ENCODE results near the gene OR1L4. TPM values are rescaled to one million over a fixed set of nuclear protein-coding genes. Genes with fewer than 3 reads are reported as not detected.

The OR1L4 gene
- total RNA-seq, 1 experiment from 2014 or later: not detected

GRCh38 chr9:122754825-122755224, 31.0 kb downstream of the OR1L4 start:
- BruUV-seq (replicated peaks): no TSS peak
- Histone ChIP-seq H3K4me1 (ENCODE audit: insufficient read depth, low read length, poor library complexity, severe bottlenecking) (no peaks in the 10 kb centered on the region), H3K27me3 (replicated peaks; ENCODE audit: insufficient read depth, low read depth, low read length, poor library complexity) (peaks cover 4% of the 10 kb centered on the region), H3K4me3 (ENCODE audit: low read depth, low read length, poor library complexity, severe bottlenecking) (no peak overlapping the region), H3K27ac (ENCODE audit: low read depth, low read length, poor library complexity, severe bottlenecking) (no peak overlapping the region), H3K9me3 (ENCODE audit: low read depth, low read length, poor library complexity, severe bottlenecking) (peaks cover 8% of the 10 kb centered on the region), H3K36me3 (ENCODE audit: insufficient read depth, low read length, poor library complexity, severe bottlenecking) (no peaks in the 10 kb centered on the region)
- DNase-seq (ENCODE audit: low spot score): no peak
- CTCF ChIA-PET: no interaction called here
- POLR2A ChIA-PET (ENCODE audit: low non-redundant PET): no interaction called here
- TF ChIP-seq CTCF (conservative IDR thresholded peaks at IDR 0.05; ENCODE audit: low read depth, low read length) (no peak), EZH2 (IDR thresholded peaks at IDR 0.05; ENCODE audit: borderline replicate concordance, low read depth, low read length, poor library complexity, severe bottlenecking) (no peak)
- intact Hi-C loops (cut with micrococcal nuclease; ENCODE audit: unreplicated experiment): no loop called here

GRCh38 chr9:122767817-122768216, 44.0 kb downstream of the OR1L4 start:
- H3K4me1 ChIP-seq (ENCODE audit: insufficient read depth, low read length, poor library complexity, severe bottlenecking): no peaks in the 10 kb centered on the region
- H3K27ac ChIP-seq (ENCODE audit: low read depth, low read length, poor library complexity, severe bottlenecking): no peak overlapping the region
- DNase-seq (ENCODE audit: low spot score): no peak
- no peak overlapping the region for H3K4me3 ChIP-seq (ENCODE audit: low read depth, low read length, poor library complexity, severe bottlenecking)
- POLR2A ChIA-PET (ENCODE audit: low non-redundant PET): no interaction called here
- CTCF ChIA-PET: no interaction called here
- no peaks in the 10 kb centered on the region for H3K9me3 ChIP-seq (ENCODE audit: low read depth, low read length, poor library complexity, severe bottlenecking)
- H3K36me3 ChIP-seq (ENCODE audit: insufficient read depth, low read length, poor library complexity, severe bottlenecking): no peaks in the 10 kb centered on the region
- H3K27me3 ChIP-seq (replicated peaks; ENCODE audit: insufficient read depth, low read depth, low read length, poor library complexity): no peaks in the 10 kb centered on the region
- TF ChIP-seq CTCF (conservative IDR thresholded peaks at IDR 0.05; ENCODE audit: low read depth, low read length) (no peak), EZH2 (IDR thresholded peaks at IDR 0.05; ENCODE audit: borderline replicate concordance, low read depth, low read length, poor library complexity, severe bottlenecking) (no peak)
- intact Hi-C loops (cut with micrococcal nuclease; ENCODE audit: unreplicated experiment): no loop called here
- BruUV-seq (replicated peaks): no TSS peak

Other genes starting within 250 kb of the OR1L4 start
- not detected in 2 replicates for gene OR1J1, start 246.1 kb upstream of the OR1L4 start, total RNA-seq (2021)
- gene OR1J2, start 213.2 kb upstream of the OR1L4 start, total RNA-seq (2021): not detected in 2 replicates
- gene OR1J4, start 204.8 kb upstream of the OR1L4 start, total RNA-seq (2021): not detected in 2 replicates
- not detected in 2 replicates for gene OR1N1, start 196.7 kb upstream of the OR1L4 start, total RNA-seq (2021)
- gene OR1N2, start 170.9 kb upstream of the OR1L4 start, total RNA-seq (2021): not detected in 2 replicates
- gene OR1L8, start 140.6 kb upstream of the OR1L4 start, total RNA-seq (2021): not detected in 2 replicates
- gene OR1Q1, start 109.3 kb upstream of the OR1L4 start, total RNA-seq (2021): not detected in 2 replicates
- not detected in 2 replicates for gene OR1B1, start 66.4 kb upstream of the OR1L4 start, total RNA-seq (2021)
- not detected in 2 replicates for gene OR1L1, start 62.3 kb upstream of the OR1L4 start, total RNA-seq (2021)
- not detected in 2 replicates for gene OR1L3, start 48.9 kb upstream of the OR1L4 start, total RNA-seq (2021)
- gene OR1L6, start 18.3 kb downstream of the OR1L4 start, total RNA-seq (2021): not detected in 2 replicates
- not detected in 2 replicates for gene OR5C1, start 64.9 kb downstream of the OR1L4 start, total RNA-seq (2021)
- not detected in 2 replicates for gene OR1K1, start 76.1 kb downstream of the OR1L4 start, total RNA-seq (2021)
- 32.8 and 35.5 TPM in 2 replicates for gene PDCL, start 104.6 kb downstream of the OR1L4 start, total RNA-seq (2021)
- gene RC3H2, start 181.4 kb downstream of the OR1L4 start, total RNA-seq (2021): 70.2 and 71.1 TPM in 2 replicates
- 10.4 and 10.5 TPM in 2 replicates for gene ZBTB6, start 189.3 kb downstream of the OR1L4 start, total RNA-seq (2021)
- 10.1 and 10.9 TPM in 2 replicates for gene ZBTB26, start 207.5 kb downstream of the OR1L4 start, total RNA-seq (2021)
- gene RABGAP1, start 217.0 kb downstream of the OR1L4 start, total RNA-seq (2021): 64.0 and 65.8 TPM in 2 replicates

Measured in A673 (cell line).